Measurements from ENCODE around the gene PRR15.

The PRR15 gene

GRCh38 chr7:29588212-29588611 is 24.6 kb downstream of the PRR15 start:
- H3K4me3 Mint-ChIP-seq, result no peak overlapping the region
- DNase-seq, result no peak
- peaks cover 0 to 4% of the 10 kb centered on the region in 2 donors for H3K4me1 Mint-ChIP-seq (ENCODE audit: low read depth in 2 of 2)
- H3K9me3 Mint-ChIP-seq, result no peaks in the 10 kb centered on the region
- H3K36me3 Mint-ChIP-seq (ENCODE audit: insufficient read depth), result no peaks in the 10 kb centered on the region
- no peak for ATAC-seq (replicated peaks)
- H3K27ac Mint-ChIP-seq, result no peak overlapping the region
- peaks cover 0 to 10% of the 10 kb centered on the region in 2 donors for H3K27me3 Mint-ChIP-seq

- Mint-ChIP-seq H3K4me3 (peak overlapping the region in 1 of 2 donors; percentile 13), H3K27me3 (peaks cover 0 to 10% of the 10 kb centered on the region in 2 donors), H3K36me3 (ENCODE audit: insufficient read depth) (no peaks in the 10 kb centered on the region), H3K4me1 (ENCODE audit: low read depth in 2 of 2) (peaks cover 0 to 4% of the 10 kb centered on the region in 2 donors), H3K9me3 (no peaks in the 10 kb centered on the region), H3K27ac (no peak overlapping the region)
- ATAC-seq (replicated peaks) (peak; percentile 44), DNase-seq (peak in 1 of 3 experiments; percentile 19)
These were observed 25.5 kb downstream of the PRR15 start for GRCh38 chr7:29588900-29589696.

DNA sequence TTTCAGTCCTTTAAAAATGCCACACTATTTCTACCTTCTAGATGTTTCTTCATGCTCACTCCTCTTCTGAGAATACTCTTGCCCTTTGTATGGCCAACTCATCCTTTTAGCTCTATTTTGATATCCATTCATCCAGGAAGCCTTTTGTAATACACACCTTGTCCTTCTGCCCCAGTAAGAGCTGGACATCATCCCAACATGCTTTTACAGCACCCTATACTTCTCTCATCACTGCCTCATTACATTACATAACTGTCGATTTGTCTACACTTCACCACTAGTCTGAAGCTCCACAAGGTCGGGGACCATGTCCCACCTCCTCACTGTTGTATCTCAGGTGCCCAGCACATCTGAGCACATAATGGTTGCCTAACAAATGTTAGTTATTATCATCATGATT is 29.2 kb downstream of the PRR15 start:
- H3K4me3 Mint-ChIP-seq, result no peak overlapping the region
- DNase-seq, result no peak
- peaks cover 0 to 24% of the 10 kb centered on the region in 2 donors for H3K27me3 Mint-ChIP-seq
- no peak overlapping the region for H3K27ac Mint-ChIP-seq
- ATAC-seq (replicated peaks), result no peak
- no peaks in the 10 kb centered on the region for H3K9me3 Mint-ChIP-seq
- peaks cover 4% of the 10 kb centered on the region for H3K36me3 Mint-ChIP-seq (ENCODE audit: insufficient read depth)
- peaks cover 0 to 4% of the 10 kb centered on the region in 2 donors for H3K4me1 Mint-ChIP-seq (ENCODE audit: low read depth in 2 of 2)

GRCh38 chr7:29593459-29593858 is 29.8 kb downstream of the PRR15 start:
- H3K27ac Mint-ChIP-seq, result no peak overlapping the region
- no peak overlapping the region for H3K4me3 Mint-ChIP-seq
- DNase-seq (no peak), ATAC-seq (replicated peaks) (no peak)
- peaks cover 0 to 21% of the 10 kb centered on the region in 2 donors for H3K27me3 Mint-ChIP-seq
- peaks cover 0 to 4% of the 10 kb centered on the region in 2 donors for H3K4me1 Mint-ChIP-seq (ENCODE audit: low read depth in 2 of 2)
- H3K36me3 Mint-ChIP-seq (ENCODE audit: insufficient read depth), result peaks cover 4% of the 10 kb centered on the region
- no peaks in the 10 kb centered on the region for H3K9me3 Mint-ChIP-seq

DNA sequence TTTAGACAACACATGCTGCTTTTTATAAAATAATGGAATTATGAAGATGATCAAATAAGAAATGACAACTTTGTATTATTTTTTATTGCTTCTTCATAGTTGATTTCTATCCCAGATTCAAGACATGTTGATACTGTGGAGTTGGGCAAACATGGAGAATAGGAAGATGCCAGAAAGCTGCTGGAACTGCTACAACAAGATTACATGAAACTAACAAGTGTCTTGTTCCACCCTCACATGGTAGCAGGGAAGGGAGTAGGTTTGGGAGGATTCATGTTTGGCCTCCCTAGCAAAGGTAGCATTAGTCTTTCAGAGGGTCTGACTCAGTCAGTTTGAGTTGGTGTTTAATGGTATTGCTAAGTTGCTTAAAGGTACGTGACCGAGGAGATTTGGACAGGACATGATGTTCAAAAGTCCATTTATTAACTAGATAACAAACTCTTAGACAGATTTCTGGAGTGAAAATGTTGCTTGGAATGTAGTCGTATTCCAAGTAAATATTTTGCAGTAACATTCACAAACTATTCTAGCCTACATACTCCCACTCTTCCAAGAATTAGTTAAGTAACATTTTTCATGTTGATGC is 33.1 kb downstream of the PRR15 start:
- Mint-ChIP-seq H3K4me3 (no peak overlapping the region), H3K9me3 (no peaks in the 10 kb centered on the region), H3K27ac (no peak overlapping the region), H3K27me3 (peaks cover 0 to 27% of the 10 kb centered on the region in 2 donors), H3K36me3 (ENCODE audit: insufficient read depth) (peaks cover 4% of the 10 kb centered on the region), H3K4me1 (ENCODE audit: low read depth in 2 of 2) (no peaks in the 10 kb centered on the region)
- ATAC-seq (replicated peaks), result no peak
- DNase-seq, result no peak

GRCh38 chr7:29597266-29597665 is 33.6 kb downstream of the PRR15 start:
- Mint-ChIP-seq H3K27ac (no peak overlapping the region), H3K4me1 (ENCODE audit: low read depth in 2 of 2) (no peaks in the 10 kb centered on the region), H3K36me3 (ENCODE audit: insufficient read depth) (peaks cover 4% of the 10 kb centered on the region), H3K4me3 (no peak overlapping the region), H3K27me3 (peaks cover 0 to 27% of the 10 kb centered on the region in 2 donors), H3K9me3 (no peaks in the 10 kb centered on the region)
- ATAC-seq (replicated peaks) (no peak), DNase-seq (no peak)

DNA sequence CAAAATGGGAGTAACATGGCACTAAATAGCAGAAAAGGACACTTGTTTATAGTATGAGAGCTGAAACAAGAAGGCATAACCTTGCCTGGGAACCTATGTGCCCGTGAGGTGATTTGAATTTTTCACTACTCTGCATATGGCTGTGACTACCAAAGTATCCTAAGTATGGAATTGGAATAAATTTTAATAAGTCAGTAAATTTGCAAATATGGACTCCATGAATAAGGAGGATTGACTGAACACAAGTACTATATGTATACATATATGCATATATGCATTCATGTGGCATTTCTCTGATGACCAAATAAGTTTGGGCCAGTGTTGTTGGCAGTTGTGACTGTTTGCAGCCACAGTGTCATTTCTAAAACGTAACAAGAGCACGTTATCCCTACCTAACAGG is 34.5 kb downstream of the PRR15 start:
- no peak for DNase-seq
- H3K4me1 Mint-ChIP-seq (ENCODE audit: low read depth in 2 of 2), result no peaks in the 10 kb centered on the region

DNA sequence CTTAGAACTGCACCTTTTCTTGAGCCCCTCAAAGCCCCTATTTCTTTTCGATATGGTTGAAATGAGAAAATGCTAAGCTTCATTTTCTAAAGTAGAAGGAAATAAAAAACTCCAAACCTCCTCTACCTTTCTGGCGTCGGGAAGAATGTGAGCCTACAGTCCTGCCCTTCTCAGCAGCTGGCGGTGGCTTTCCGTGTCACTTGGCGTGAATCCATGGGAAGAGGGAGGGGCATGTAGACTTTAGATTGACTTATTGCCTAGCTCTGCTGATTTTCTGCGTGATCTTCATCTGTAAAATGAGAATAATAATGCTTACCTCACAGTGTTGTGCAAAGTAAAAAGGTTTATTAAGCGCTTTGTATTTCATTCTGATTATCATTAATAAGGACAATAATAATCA is 35.0 kb downstream of the PRR15 start:
- no peak overlapping the region for H3K27ac Mint-ChIP-seq
- no peaks in the 10 kb centered on the region for H3K9me3 Mint-ChIP-seq
- ATAC-seq (replicated peaks), result no peak
- no peaks in the 10 kb centered on the region for H3K4me1 Mint-ChIP-seq (ENCODE audit: low read depth in 2 of 2)
- H3K4me3 Mint-ChIP-seq, result no peak overlapping the region
- peaks cover 0 to 27% of the 10 kb centered on the region in 2 donors for H3K27me3 Mint-ChIP-seq
- DNase-seq, result no peak
- H3K36me3 Mint-ChIP-seq (ENCODE audit: insufficient read depth), result peaks cover 4% of the 10 kb centered on the region

More for the DNA sequence above, 34.5 kb downstream of the PRR15 start:
- Mint-ChIP-seq H3K27ac (no peak overlapping the region), H3K9me3 (no peaks in the 10 kb centered on the region), H3K4me3 (no peak overlapping the region), H3K27me3 (peaks cover 0 to 27% of the 10 kb centered on the region in 2 donors), H3K36me3 (ENCODE audit: insufficient read depth) (peaks cover 4% of the 10 kb centered on the region)
- no peak for ATAC-seq (replicated peaks)

DNA sequence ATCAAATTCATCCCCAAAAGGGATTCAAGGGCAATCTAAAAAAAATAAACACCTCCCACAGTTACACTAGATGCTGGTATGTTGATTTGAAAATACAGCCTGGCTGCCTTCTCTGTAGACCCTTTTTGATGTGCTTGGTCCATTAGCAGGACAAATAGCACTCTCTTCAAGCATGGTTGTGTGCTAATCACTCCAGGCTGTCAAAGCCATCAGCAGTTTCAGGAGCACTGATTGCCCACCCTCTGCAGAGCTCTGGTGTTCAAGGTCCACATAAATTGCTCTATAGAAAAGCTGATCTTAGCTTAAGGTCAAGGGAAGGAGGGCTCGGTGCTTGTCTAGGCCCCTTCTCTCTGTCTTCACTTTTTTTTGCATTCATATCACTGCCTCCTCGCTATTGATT is 35.4 kb downstream of the PRR15 start:
- H3K27ac Mint-ChIP-seq, result no peak overlapping the region
- ATAC-seq (replicated peaks) (no peak), DNase-seq (no peak)
- peaks cover 0 to under 1% of the 10 kb centered on the region in 2 donors for H3K9me3 Mint-ChIP-seq
- no peak overlapping the region for H3K4me3 Mint-ChIP-seq
- H3K36me3 Mint-ChIP-seq (ENCODE audit: insufficient read depth), result peaks cover 4% of the 10 kb centered on the region
- no peaks in the 10 kb centered on the region for H3K4me1 Mint-ChIP-seq (ENCODE audit: low read depth in 2 of 2)
- H3K27me3 Mint-ChIP-seq, result peaks cover 0 to 27% of the 10 kb centered on the region in 2 donors

DNA sequence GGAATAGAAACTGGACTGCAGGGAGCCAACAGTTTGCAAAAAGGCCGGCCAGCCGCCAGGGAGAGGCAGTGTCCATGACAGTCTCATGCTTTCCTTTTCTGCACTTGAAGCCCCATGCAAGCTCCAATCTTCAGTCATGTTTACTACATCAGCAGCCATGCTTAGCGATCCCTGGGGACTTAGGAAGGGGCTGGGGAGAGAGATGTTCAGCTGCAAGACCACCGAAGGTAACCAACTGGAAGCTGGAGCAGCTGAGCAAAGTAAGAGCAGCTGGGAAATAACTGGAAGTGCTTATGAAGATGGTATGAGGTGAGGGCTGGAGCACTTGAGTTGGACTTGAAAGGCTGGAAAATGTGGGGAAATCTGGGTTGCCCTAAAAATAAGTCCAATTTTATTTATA is 37.0 kb downstream of the PRR15 start:
- peaks cover 0 to 22% of the 10 kb centered on the region in 2 donors for H3K27me3 Mint-ChIP-seq
- H3K36me3 Mint-ChIP-seq (ENCODE audit: insufficient read depth), result no peaks in the 10 kb centered on the region
- no peak overlapping the region for H3K27ac Mint-ChIP-seq
- ATAC-seq (replicated peaks) (no peak), DNase-seq (no peak)
- H3K4me1 Mint-ChIP-seq (ENCODE audit: low read depth in 2 of 2), result no peaks in the 10 kb centered on the region
- no peak overlapping the region for H3K4me3 Mint-ChIP-seq
- H3K9me3 Mint-ChIP-seq, result peaks cover 0 to 6% of the 10 kb centered on the region in 2 donors

DNA sequence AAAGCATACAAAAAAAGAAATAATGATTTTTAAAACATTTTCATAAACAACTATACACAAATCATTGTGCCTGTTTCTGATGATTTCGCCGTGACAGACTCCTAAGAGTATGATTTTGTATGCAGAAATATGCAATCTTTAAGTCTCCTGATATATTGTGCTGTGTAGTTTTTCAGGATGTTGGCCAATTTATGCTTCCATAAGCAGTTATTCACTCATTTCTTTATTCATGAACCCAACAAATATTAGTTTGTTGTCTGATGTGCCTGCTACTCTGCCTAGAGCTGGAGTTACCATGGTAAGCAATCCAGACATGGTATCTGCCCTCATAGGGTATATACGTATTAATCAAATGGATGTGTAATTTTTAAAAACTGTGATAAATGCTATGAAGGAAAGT is 40.4 kb downstream of the PRR15 start:
- no peaks in the 10 kb centered on the region for H3K36me3 Mint-ChIP-seq (ENCODE audit: insufficient read depth)
- H3K27me3 Mint-ChIP-seq, result peaks cover 18 to 27% of the 10 kb centered on the region in 2 donors
- H3K27ac Mint-ChIP-seq, result no peak overlapping the region
- ATAC-seq (replicated peaks) (no peak), DNase-seq (no peak)
- H3K4me3 Mint-ChIP-seq, result no peak overlapping the region
- H3K4me1 Mint-ChIP-seq (ENCODE audit: low read depth in 2 of 2), result no peaks in the 10 kb centered on the region
- peaks cover 0 to 6% of the 10 kb centered on the region in 2 donors for H3K9me3 Mint-ChIP-seq

GRCh38 chr7:29604702-29605101 is 41.1 kb downstream of the PRR15 start:
- no peaks in the 10 kb centered on the region for H3K36me3 Mint-ChIP-seq (ENCODE audit: insufficient read depth)
- ATAC-seq (replicated peaks), result no peak
- H3K4me3 Mint-ChIP-seq, result no peak overlapping the region
- peaks cover 0 to 6% of the 10 kb centered on the region in 2 donors for H3K9me3 Mint-ChIP-seq
- H3K4me1 Mint-ChIP-seq (ENCODE audit: low read depth in 2 of 2), result no peaks in the 10 kb centered on the region
- H3K27ac Mint-ChIP-seq, result no peak overlapping the region
- no peak for DNase-seq
- H3K27me3 Mint-ChIP-seq, result peaks cover 25 to 27% of the 10 kb centered on the region in 2 donors

GRCh38 chr7:29605671-29606070 is 42.0 kb downstream of the PRR15 start:
- Mint-ChIP-seq H3K4me1 (ENCODE audit: low read depth in 2 of 2) (no peaks in the 10 kb centered on the region), H3K36me3 (ENCODE audit: insufficient read depth) (no peaks in the 10 kb centered on the region), H3K4me3 (no peak overlapping the region), H3K9me3 (peaks cover 0 to 6% of the 10 kb centered on the region in 2 donors), H3K27me3 (peaks cover 18 to 28% of the 10 kb centered on the region in 2 donors), H3K27ac (no peak overlapping the region)
- DNase-seq (no peak), ATAC-seq (replicated peaks) (no peak)

DNA sequence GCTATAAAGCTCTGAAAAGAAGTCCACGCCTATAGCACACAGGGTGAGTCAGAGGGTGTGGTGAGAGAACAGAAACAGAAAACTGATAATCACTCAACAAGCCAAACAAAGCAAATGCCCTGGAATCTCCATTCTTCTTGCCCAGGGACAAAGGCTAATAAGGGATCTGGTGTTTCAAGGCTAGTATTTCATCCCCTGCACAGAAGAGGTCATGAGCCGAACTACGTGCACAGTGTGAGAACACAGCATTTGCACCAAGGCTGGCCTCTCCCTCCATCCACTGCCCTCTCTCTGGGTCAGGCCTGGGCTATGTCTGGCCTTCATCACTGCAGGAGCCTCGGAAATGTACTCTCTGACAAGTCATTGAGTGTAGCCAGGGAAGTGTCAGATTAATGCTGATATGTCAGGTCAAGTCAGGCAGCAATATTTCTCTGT is 42.7 kb downstream of the PRR15 start:
- Mint-ChIP-seq H3K27me3 (peaks cover 14 to 28% of the 10 kb centered on the region in 2 donors), H3K36me3 (ENCODE audit: insufficient read depth) (no peaks in the 10 kb centered on the region), H3K9me3 (peaks cover 0 to 6% of the 10 kb centered on the region in 2 donors), H3K27ac (no peak overlapping the region), H3K4me3 (no peak overlapping the region), H3K4me1 (ENCODE audit: low read depth in 2 of 2) (no peaks in the 10 kb centered on the region)
- DNase-seq (no peak), ATAC-seq (replicated peaks) (no peak)

Measured in effector memory CD8-positive, alpha-beta T cell (primary cell).